RWPE1 (cell line): ENCODE measurements around the gene PPAT.

Experiments
- CTCF ChIA-PET: fragments of 350-600 bp; sonication (Branson Sonifier 250); formaldehyde crosslinking; extraction: SDS; loops from one replicate; lab custom pipeline; 2021; lab: Yijun Ruan, JAX
- POLR2A ChIA-PET: fragments of 400-600 bp; formaldehyde crosslinking; extraction: SDS; loops from one replicate; lab custom pipeline; 2020; ENCODE audit warnings: antibody characterized with exemption; ENCODE audit not compliant: low non-redundant PET; lab: Yijun Ruan, JAX
- DNase-seq: peaks from one replicate; pipeline ENCODE4 v3.0.0; 2012; ENCODE audit warnings: low spot score
- H3K27ac ChIP-seq: fragments of 450-650 bp; 2 replicates; pipeline ENCODE4 v1.5.1; 2017
- TF ChIP-seq, protein P1 (sequence below): fragments of 450-650 bp; conservative IDR thresholded peaks from 2 replicates; pipeline ENCODE4 v1.5.1; 2017; ENCODE audit warnings: low read depth, mild to moderate bottlenecking

Gene PPAT

DNA sequence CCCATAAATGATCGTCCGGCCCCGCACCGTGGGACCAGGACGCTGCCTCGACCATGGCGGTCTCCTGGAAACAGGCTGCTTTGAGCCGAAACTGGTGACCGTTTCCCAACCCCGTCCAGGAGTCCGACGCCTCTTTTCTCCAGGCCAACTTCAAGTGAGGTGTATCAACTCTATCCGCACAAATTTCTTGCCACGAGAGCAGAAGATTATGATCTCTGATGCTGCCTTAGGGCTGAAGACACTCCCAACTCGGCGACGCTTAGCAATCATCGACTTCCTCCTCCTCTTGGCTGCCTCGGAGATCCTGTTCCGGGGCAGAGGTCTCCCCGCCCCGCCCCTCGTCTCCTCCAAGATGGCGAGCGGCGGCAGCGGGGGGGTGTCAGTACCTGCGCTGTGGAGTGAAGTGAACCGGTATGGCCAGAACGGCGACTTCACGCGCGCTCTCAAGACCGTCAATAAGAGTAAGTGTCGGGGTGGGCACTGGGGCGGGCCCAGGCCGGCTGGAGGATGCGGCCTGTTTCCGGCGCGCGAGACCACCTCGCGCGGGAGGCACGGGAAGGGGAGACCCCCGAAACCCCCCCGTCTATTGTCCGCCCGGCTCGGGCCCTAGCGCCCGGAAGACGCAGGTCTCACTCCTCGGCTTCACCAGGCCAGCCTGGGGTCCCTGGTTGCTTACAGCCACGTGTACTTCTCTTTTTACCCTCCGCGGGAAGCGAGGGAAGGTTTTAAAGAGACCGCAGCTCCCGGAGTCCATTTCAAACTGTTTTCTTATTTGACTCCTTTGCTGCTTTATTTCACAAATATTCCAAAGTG is 32.1 kb upstream of the PPAT start, which contains the start of gene SRP72:
Gene SRP72 (plus strand): TSS at position 334 of the 813 bp plus-strand sequence. CDS start 19 bp downstream, at position 353.
- TF ChIP-seq, protein P1, sequence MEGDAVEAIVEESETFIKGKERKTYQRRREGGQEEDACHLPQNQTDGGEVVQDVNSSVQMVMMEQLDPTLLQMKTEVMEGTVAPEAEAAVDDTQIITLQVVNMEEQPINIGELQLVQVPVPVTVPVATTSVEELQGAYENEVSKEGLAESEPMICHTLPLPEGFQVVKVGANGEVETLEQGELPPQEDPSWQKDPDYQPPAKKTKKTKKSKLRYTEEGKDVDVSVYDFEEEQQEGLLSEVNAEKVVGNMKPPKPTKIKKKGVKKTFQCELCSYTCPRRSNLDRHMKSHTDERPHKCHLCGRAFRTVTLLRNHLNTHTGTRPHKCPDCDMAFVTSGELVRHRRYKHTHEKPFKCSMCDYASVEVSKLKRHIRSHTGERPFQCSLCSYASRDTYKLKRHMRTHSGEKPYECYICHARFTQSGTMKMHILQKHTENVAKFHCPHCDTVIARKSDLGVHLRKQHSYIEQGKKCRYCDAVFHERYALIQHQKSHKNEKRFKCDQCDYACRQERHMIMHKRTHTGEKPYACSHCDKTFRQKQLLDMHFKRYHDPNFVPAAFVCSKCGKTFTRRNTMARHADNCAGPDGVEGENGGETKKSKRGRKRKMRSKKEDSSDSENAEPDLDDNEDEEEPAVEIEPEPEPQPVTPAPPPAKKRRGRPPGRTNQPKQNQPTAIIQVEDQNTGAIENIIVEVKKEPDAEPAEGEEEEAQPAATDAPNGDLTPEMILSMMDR: no peak
- ChIA-PET POLR2A (interaction anchor here (0.9 kb wide), 1 partner anchor 32 kb away, joined by 11 read pairs; the partner anchor contains the start of gene PPAT), CTCF (no interaction called here)
- peak within 1 kb of the TSS; percentile 91 for H3K27ac ChIP-seq
- peak; percentile 88 for DNase-seq

DNA sequence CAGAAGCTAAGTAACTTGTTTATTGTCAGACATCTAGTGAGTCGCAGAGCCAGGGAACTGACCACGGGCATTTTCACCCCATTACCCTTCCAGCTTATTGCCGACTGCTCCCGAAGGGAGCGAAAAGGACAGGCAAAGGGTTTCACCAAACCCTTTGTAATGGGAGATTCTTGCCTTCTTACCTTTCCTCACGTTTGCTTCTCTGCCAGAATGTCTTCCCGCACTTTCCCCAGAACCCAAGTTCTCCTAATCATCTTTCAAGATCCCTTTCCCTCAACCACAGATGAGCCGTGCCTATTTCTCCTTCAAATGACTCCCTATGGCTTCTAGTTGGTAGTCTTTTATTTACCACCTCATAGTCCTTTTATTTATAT is 31.5 kb upstream of the PPAT start:
- ChIA-PET POLR2A (interaction anchor here (0.6 to 1.2 kb wide), 3 partner anchors 26 to 31 kb away, joined by 3 to 13 read pairs (median 8); partner anchors contain the start of gene PAICS), CTCF (interaction anchor here (0.6 kb wide), 1 partner anchor 614 kb away, joined by 3 read pairs; no protein-coding TSS in a partner anchor)
- peak overlapping the region; percentile 91 for H3K27ac ChIP-seq
- TF ChIP-seq, protein P1: no peak
- DNase-seq: no peak

DNA sequence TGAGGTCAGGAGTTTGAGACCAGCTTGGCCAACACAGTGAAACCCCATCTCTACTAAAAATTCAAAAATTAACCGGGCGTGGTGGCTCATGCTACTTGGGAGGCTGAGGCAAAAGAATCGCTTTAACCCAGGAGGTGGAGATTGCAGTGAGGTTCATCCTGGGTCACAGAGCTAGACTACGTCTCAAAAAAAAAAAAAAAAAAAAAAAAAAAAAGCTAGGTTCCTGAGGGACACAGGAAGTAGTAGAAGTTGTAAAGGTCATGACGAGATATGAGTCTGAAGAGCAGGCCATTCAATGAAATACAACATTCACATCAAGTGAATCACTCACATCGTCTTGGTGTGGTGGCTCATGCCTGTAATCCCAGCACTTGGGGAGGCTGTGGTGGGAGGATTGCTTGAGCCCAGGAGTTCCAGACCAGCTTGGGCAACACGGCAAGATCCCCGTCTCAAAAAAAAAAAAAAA is 30.9 kb upstream of the PPAT start:
- peak; percentile 76 for DNase-seq
- peak overlapping the region; percentile 91 for H3K27ac ChIP-seq
- ChIA-PET POLR2A (interaction anchor here (0.6 to 1.2 kb wide), 3 partner anchors 26 to 30 kb away, joined by 3 to 13 read pairs (median 8); partner anchors contain the start of gene PAICS), CTCF (interaction anchor here (0.6 kb wide), 1 partner anchor 615 kb away, joined by 3 read pairs; no protein-coding TSS in a partner anchor)

DNA sequence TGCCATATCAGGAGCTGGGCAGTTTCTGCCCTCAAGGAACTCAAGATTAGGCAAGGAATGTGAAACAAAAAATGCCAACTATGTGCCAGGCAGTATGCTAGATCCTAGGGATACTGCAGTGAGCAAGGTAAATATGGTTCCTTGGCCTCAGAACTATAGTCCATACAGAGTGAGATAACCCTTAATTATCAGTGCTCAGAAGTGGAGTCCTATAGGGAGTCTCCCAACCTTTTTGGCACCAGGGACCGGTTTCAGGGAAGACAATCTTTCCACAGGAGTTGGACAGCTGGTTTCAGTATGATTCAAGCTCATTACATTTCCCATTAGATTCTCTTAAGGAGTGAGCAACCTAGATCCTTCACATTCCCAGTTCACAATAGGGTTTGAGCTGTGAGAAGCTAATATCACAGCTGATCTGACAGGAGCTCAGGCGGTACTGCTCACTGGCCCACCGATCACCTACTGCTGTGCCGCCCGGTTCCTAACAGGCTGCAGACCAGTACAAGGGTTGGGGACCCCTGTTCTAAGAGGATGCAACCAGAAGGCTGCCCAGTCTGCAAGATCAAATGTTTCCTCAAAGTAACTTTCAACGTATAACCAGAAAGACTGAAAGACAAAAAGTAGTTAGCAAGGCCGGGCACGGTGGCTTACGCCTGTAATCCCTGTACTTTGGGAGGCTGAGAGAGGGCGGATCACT is 30.3 kb upstream of the PPAT start:
- TF ChIP-seq, protein P1: no peak
- DNase-seq: no peak
- ChIA-PET POLR2A (interaction anchor here (1.2 kb wide), 1 partner anchor 30 kb away, joined by 13 read pairs; the partner anchor contains the start of gene PAICS), CTCF (interaction anchor here (1.0 kb wide), 1 partner anchor 40 kb away, joined by 3 read pairs; no protein-coding TSS in a partner anchor)
- H3K27ac ChIP-seq: peak overlapping the region; percentile 91

DNA sequence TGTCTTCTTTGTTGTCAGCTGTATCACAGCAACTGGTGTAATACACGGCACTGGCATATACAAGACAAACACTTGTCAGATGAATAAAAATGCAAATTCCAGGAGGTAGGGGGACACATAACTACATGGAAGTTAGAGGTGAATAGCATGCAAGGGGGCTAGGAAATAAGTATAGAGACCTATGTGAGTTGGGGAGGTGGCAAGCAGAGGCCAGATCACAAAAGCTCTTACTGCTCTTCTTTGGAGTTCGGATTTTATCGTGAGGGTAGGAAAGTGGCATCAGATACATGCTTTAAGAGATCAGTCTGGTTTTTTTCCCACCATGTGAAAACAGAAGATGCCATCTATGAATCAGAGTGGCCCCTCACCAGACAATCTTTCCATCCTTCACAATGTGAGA is 29.2 kb upstream of the PPAT start:
- TF ChIP-seq, protein P1: no peak
- ChIA-PET POLR2A (interaction anchor here (0.6 kb wide), 1 partner anchor 29 kb away, joined by 6 read pairs; the partner anchor contains the start of gene PPAT), CTCF (interaction anchor here (1.0 kb wide), 1 partner anchor 39 kb away, joined by 3 read pairs; no protein-coding TSS in a partner anchor)
- no peak for DNase-seq
- no peak overlapping the region for H3K27ac ChIP-seq

DNA sequence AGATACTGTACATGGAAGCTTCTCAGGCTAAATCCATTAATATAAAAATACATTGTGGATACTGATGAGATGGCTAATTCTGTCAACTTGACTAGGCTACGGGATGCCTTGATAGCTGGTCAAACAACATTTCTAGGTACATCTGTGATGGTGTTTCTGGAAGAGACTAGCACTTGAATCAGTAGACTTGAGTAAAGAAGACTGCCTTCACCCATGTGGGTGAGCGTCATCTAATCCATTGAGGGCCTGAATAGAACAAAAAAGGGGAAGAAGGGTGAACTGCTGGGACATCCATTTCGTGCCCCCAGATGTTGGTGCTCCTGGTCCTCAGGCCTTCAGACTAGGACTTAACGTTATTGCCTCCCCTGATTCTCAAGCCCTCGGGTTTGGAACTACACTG is 28.3 kb upstream of the PPAT start:
- POLR2A ChIA-PET: no interaction called here

More for the DNA sequence above, 28.3 kb upstream of the PPAT start:
- CTCF ChIA-PET: no interaction called here
- no peak overlapping the region for H3K27ac ChIP-seq
- TF ChIP-seq, protein P1: no peak
- DNase-seq: no peak
